PC-3 (cell line): ENCODE results near the gene TACSTD2.

Experiments
- EZH2 ChIP-seq: fragments of 300-600 bp; sonication (generic); IDR thresholded peaks from one replicate; pipeline ENCODE4 v1.6.1; 2017; ENCODE audit warnings: antibody characterized with exemption, mild to moderate bottlenecking, low read length; ENCODE audit not compliant: unreplicated experiment
- EZH2phosphoT487 ChIP-seq: fragments of 300-600 bp; sonication (generic); IDR thresholded peaks from 2 replicates; pipeline ENCODE4 v1.6.1; 2018; ENCODE audit warnings: mild to moderate bottlenecking, antibody characterized with exemption, low read length, borderline replicate concordance
- TF ChIP-seq, protein P1 (sequence below): fragments of 300-600 bp; sonication (generic); conservative IDR thresholded peaks from 2 replicates; pipeline ENCODE4 v1.5.1; 2017; ENCODE audit warnings: antibody characterized with exemption, low read depth, mild to moderate bottlenecking, low read length

DNA sequence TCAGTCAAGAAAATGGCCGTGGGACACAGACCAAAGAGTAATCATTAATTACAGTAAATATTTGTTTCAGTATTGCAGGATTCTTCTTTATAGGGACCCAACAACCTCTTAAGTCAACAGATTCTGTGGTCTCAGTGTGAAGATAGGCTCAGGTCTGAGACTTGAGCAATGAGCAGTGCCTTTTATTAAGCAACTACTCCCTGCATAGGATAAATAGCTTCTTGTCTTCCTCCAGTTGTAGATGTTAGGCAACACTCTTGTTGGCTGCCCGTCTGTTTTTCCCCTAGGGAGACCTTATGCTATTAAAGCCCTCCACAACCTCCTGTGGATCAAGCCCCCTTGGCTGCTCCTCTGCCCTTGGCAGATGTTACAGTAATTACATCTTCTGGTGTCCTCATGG lies 28.7 kb downstream of the TACSTD2 start:
- TF ChIP-seq, protein P1, sequence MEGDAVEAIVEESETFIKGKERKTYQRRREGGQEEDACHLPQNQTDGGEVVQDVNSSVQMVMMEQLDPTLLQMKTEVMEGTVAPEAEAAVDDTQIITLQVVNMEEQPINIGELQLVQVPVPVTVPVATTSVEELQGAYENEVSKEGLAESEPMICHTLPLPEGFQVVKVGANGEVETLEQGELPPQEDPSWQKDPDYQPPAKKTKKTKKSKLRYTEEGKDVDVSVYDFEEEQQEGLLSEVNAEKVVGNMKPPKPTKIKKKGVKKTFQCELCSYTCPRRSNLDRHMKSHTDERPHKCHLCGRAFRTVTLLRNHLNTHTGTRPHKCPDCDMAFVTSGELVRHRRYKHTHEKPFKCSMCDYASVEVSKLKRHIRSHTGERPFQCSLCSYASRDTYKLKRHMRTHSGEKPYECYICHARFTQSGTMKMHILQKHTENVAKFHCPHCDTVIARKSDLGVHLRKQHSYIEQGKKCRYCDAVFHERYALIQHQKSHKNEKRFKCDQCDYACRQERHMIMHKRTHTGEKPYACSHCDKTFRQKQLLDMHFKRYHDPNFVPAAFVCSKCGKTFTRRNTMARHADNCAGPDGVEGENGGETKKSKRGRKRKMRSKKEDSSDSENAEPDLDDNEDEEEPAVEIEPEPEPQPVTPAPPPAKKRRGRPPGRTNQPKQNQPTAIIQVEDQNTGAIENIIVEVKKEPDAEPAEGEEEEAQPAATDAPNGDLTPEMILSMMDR, result no peak
- TF ChIP-seq EZH2 (no peak), EZH2phosphoT487 (no peak)
